Hepatocyte (in vitro differentiated cells): ENCODE results near the gene LRIG3. TPM values are rescaled to one million over a fixed set of nuclear protein-coding genes. Genes with fewer than 3 reads are reported as not detected.

ENCODE experiments used
- DNase-seq: peaks from one replicate; pipeline ENCODE4 v3.0.0-alpha.2; 2016; ENCODE audit warnings: low spot score
- H2AFZ ChIP-seq: fragments of 200-600 bp; sonication (generic); 2 replicates; pipeline ENCODE4 v1.6.0; 2016; ENCODE audit warnings: antibody characterized with exemption, mild to moderate bottlenecking
- H3K27ac ChIP-seq: fragments of 200-600 bp; sonication (generic); 2 replicates; pipeline ENCODE4 v1.5.1; 2016; ENCODE audit warnings: mild to moderate bottlenecking
- H3K27me3 ChIP-seq: fragments of 200-600 bp; sonication (generic); 2 replicates; pipeline ENCODE4 v1.6.1; 2016
- H3K36me3 ChIP-seq: fragments of 200-600 bp; sonication (generic); replicated peaks from 2 replicates; pipeline ENCODE4 v1.5.1; 2016; ENCODE audit warnings: low read depth; ENCODE audit not compliant: insufficient read depth
- H3K4me1 ChIP-seq: fragments of 200-600 bp; sonication (generic); 2 replicates; pipeline ENCODE4 v1.5.1; 2016; ENCODE audit warnings: mild to moderate bottlenecking, moderate library complexity; ENCODE audit not compliant: insufficient read depth
- H3K4me2 ChIP-seq: fragments of 200-600 bp; sonication (generic); 2 replicates; pipeline ENCODE4 v1.6.0; 2016
- H3K4me3 ChIP-seq: fragments of 200-600 bp; sonication (generic); 2 replicates; pipeline ENCODE4 v1.5.1; 2016; ENCODE audit warnings: mild to moderate bottlenecking
- H3K79me2 ChIP-seq: fragments of 200-600 bp; sonication (generic); 2 replicates; pipeline ENCODE4 v1.6.0; 2017; ENCODE audit warnings: mild to moderate bottlenecking
- H3K9me2 ChIP-seq: fragments of 200-600 bp; sonication (generic); replicated peaks from 2 replicates; pipeline ENCODE4 v1.6.0; 2017; ENCODE audit warnings: mild to moderate bottlenecking; ENCODE audit not compliant: insufficient read depth
- H3K9me3 ChIP-seq: fragments of 200-600 bp; sonication (generic); 2 replicates; pipeline ENCODE4 v1.5.1; 2016; ENCODE audit warnings: low read depth, mild to moderate bottlenecking
- H4K20me1 ChIP-seq: fragments of 200-600 bp; sonication (generic); 2 replicates; pipeline ENCODE4 v1.6.0; 2016; ENCODE audit warnings: mild to moderate bottlenecking; ENCODE audit not compliant: insufficient read depth, poor library complexity, severe bottlenecking
- CTCF ChIP-seq: fragments of 200-600 bp; sonication (generic); IDR thresholded peaks from 2 replicates; pipeline ENCODE4 v1.5.1; 2016; ENCODE audit warnings: antibody characterized with exemption, mild to moderate bottlenecking; ENCODE audit not compliant: poor library complexity
- EZH2 ChIP-seq: fragments of 200-600 bp; sonication (generic); IDR thresholded peaks from 2 replicates; pipeline ENCODE4 v1.6.1; 2016; ENCODE audit warnings: antibody characterized with exemption, mild to moderate bottlenecking, borderline replicate concordance
- EZH2phosphoT487 ChIP-seq: fragments of 200-600 bp; sonication (generic); IDR thresholded peaks from one replicate; pipeline ENCODE4 v1.6.1; 2018; ENCODE audit warnings: antibody characterized with exemption, mild to moderate bottlenecking, low read depth, moderate library complexity; ENCODE audit not compliant: unreplicated experiment, severe bottlenecking
- WGBS: methylation state at CpG from one replicate; pipeline ENCODE4 v1.1.6; 2016; ENCODE audit warnings: low lambda C conversion rate; ENCODE audit errors: missing lambda C conversion rate; 5-methylcytosine and 5-hydroxymethylcytosine counted together
- polyA plus RNA-seq: library from polyadenylated mRNA; unstranded; fragments of >200 nt; fragmentation: Nextera tagmentation; extraction: Ambion mirVana; gene quantifications from 2 replicates; pipeline ENCODE4 v1.2.1, GENCODE V29; 2016
- total RNA-seq: library from RNA; depleted of rRNA; stranded (reverse); fragments of >200 nt; gene quantifications from 2 replicates; pipeline ENCODE4 v1.2.3, GENCODE V29; 2014

LRIG3 gene
- total and polyA plus RNA-seq, 2 experiments from 2014 or later = 21.7 to 63.9 TPM

GRCh38 chr12:58850826-58851225 is 69.5 kb downstream of the LRIG3 start:
- Histone ChIP-seq H3K9me2 (no peaks in the 10 kb centered on the region), H3K36me3 (no peaks in the 10 kb centered on the region)
- WGBS = 69% methylated on average over 3 of the region's 3 CpGs

GRCh38 chr12:58847901-58848600 is 72.3 kb downstream of the LRIG3 start:
- TF ChIP-seq EZH2 = no peak
- no peak for TF ChIP-seq EZH2phosphoT487
- no peak for TF ChIP-seq CTCF
- Histone ChIP-seq H3K27me3 (no peaks in the 10 kb centered on the region), H3K4me2 (no peak overlapping the region), H3K9me3 (no peaks in the 10 kb centered on the region), H3K36me3 (no peaks in the 10 kb centered on the region), H3K27ac (no peak overlapping the region), H3K79me2 (no peaks in the 10 kb centered on the region), H3K4me3 (no peak overlapping the region), H3K9me2 (no peaks in the 10 kb centered on the region), H2AFZ (no peak overlapping the region), H4K20me1 (no peaks in the 10 kb centered on the region), H3K4me1 (no peaks in the 10 kb centered on the region)
- 74% methylated on average over 5 of the region's 5 CpGs for WGBS
- no peak for DNase-seq

More at GRCh38 chr12:58850826-58851225, 69.5 kb downstream of the LRIG3 start:
- no peak for DNase-seq
- H3K4me3 ChIP-seq = no peak overlapping the region
- no peaks in the 10 kb centered on the region for H4K20me1 ChIP-seq
- H3K9me3 ChIP-seq = no peaks in the 10 kb centered on the region
- TF ChIP-seq EZH2 (no peak), EZH2phosphoT487 (no peak)
- no peak overlapping the region for H2AFZ ChIP-seq
- no peaks in the 10 kb centered on the region for H3K4me1 ChIP-seq
- no peak overlapping the region for H3K4me2 ChIP-seq
- no peaks in the 10 kb centered on the region for H3K27me3 ChIP-seq
- H3K79me2 ChIP-seq = no peaks in the 10 kb centered on the region
- H3K27ac ChIP-seq = no peak overlapping the region

- Histone ChIP-seq H3K4me1 (no peaks in the 10 kb centered on the region), H3K36me3 (no peaks in the 10 kb centered on the region), H3K9me3 (no peaks in the 10 kb centered on the region), H3K9me2 (no peaks in the 10 kb centered on the region), H2AFZ (no peak overlapping the region), H3K79me2 (no peaks in the 10 kb centered on the region), H3K4me2 (no peak overlapping the region), H3K4me3 (no peak overlapping the region), H3K27ac (no peak overlapping the region), H3K27me3 (no peaks in the 10 kb centered on the region), H4K20me1 (no peaks in the 10 kb centered on the region)
- WGBS = 98% methylated on average over 4 of the region's 4 CpGs
- TF ChIP-seq CTCF = no peak
- no peak for TF ChIP-seq EZH2
- TF ChIP-seq EZH2phosphoT487 = no peak
- DNase-seq = no peak
These were observed 76.1 kb downstream of the LRIG3 start for GRCh38 chr12:58844161-58844560.

GRCh38 chr12:58841058-58841798 is 79.1 kb downstream of the LRIG3 start:
- Histone ChIP-seq H2AFZ (no peak overlapping the region), H3K79me2 (no peaks in the 10 kb centered on the region), H3K4me1 (no peaks in the 10 kb centered on the region), H3K9me3 (no peaks in the 10 kb centered on the region), H3K27me3 (no peaks in the 10 kb centered on the region), H4K20me1 (no peaks in the 10 kb centered on the region), H3K9me2 (no peaks in the 10 kb centered on the region), H3K4me2 (no peak overlapping the region), H3K27ac (no peak overlapping the region), H3K4me3 (no peak overlapping the region), H3K36me3 (no peaks in the 10 kb centered on the region)
- DNase-seq = no peak
- 67% methylated on average over 15 of the region's 15 CpGs for WGBS
- no peak for TF ChIP-seq EZH2phosphoT487
- no peak for TF ChIP-seq EZH2
- TF ChIP-seq CTCF = no peak
